ENCODE results near the gene TMEM272. TPM values are rescaled to one million over a fixed set of nuclear protein-coding genes. Genes with fewer than 3 reads are reported as not detected.

TMEM272 gene
- total and polyA plus RNA-seq, 3 experiments from 2014 or later = 0.12 to 0.69 (median 0.35) TPM

DNA sequence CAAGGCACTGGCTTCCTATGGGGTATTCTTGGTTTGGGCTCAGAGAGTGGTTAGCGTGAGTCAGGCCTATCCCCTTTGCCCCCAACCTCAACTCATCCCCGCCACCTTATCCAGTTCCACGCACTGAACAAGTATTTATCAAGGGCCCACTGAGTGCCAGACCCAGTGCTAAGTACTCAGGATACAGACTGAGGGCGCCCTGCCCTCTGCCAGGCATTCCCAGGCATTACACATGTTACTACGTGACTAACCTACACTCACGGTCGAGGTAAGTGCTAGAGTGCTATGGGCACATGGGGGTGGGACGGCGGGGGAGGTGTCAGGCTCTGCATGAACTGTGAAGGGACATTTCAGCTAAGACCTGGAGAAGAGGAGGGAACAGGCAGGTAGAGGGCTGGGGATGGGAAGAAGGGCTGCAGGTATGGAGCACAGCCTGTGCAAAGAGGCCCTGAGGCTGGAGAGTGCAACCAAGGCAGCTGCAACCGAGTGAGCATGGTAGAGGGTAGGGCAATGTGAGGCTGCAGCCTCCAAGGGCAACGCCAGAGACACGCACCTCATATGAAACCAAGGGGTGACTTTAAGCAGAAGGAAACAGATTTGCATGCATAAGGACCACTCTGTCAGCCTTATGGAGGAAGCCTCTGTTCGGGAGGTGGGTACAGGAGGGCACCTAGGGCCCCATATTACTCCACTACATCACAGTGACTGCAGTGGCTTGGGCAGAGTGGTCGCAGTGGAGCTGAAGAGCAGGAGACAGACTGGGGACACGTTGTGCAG is 63.5 kb downstream of the TMEM272 start:
- no peak overlapping the region for H3K27ac Mint-ChIP-seq
- Histone ChIP-seq H3K36me3 (ENCODE audit: insufficient read depth, low read length) (no peaks in the 10 kb centered on the region), H3K9me3 (ENCODE audit: low read length) (no peaks in the 10 kb centered on the region), H3K4me1 (ENCODE audit: insufficient read depth, low read length) (no peaks in the 10 kb centered on the region), H3K4me3 (ENCODE audit: low read length) (no peak overlapping the region), H3K27me3 (ENCODE audit: insufficient read depth, low read length, poor library complexity, severe bottlenecking) (no peaks in the 10 kb centered on the region), H3K27ac (ENCODE audit: low read depth, low read length) (no peak overlapping the region)
- H3K36me3 Mint-ChIP-seq = peaks cover 0 to 43% (median 21%) of the 10 kb centered on the region in 3 donors
- H3K4me3 Mint-ChIP-seq = no peak overlapping the region
- CTCF ChIA-PET = no interaction called here
- no peak for DNase-seq
- peaks cover 0 to 1% of the 10 kb centered on the region in 2 donors for H3K27me3 Mint-ChIP-seq
- POLR2A ChIA-PET = no interaction called here
- no peaks in the 10 kb centered on the region for H3K9me3 Mint-ChIP-seq
- peaks cover 0 to 3% (median 1%) of the 10 kb centered on the region in 3 donors for H3K4me1 Mint-ChIP-seq

DNA sequence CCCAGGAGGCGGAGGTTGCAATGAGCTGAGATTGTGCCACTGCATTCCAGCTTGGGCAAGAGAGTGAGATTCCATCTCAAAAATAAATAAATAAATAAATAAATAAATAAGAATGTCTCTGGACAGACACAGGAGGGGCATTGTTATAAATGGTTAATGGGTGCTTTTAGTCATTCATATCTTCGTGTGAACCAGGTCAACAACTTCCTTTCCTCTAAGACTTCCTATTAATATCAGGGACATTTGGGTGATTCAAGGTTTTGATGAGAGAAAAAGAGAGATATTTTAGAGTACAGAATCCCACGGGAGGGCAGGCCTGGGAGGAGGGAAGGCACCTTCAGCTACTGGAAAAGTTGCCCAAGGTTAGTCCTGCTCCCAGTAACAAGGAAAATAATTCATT is 64.9 kb downstream of the TMEM272 start:
- H3K4me3 Mint-ChIP-seq = no peak overlapping the region
- H3K4me1 Mint-ChIP-seq = peaks cover 0 to 3% (median 1%) of the 10 kb centered on the region in 3 donors
- H3K27ac ChIP-seq (ENCODE audit: low read depth, low read length) = no peak overlapping the region
- H3K27me3 ChIP-seq (ENCODE audit: insufficient read depth, low read length, poor library complexity, severe bottlenecking) = no peaks in the 10 kb centered on the region
- H3K9me3 Mint-ChIP-seq = no peaks in the 10 kb centered on the region
- no peak overlapping the region for H3K4me3 ChIP-seq (ENCODE audit: low read length)
- no peaks in the 10 kb centered on the region for H3K9me3 ChIP-seq (ENCODE audit: low read length)
- no peak for DNase-seq
- H3K27ac Mint-ChIP-seq = peak overlapping the region in 1 of 8 donors; percentile 41
- CTCF ChIA-PET = no interaction called here
- peaks cover 0 to 34% (median 14%) of the 10 kb centered on the region in 3 donors for H3K36me3 Mint-ChIP-seq
- H3K27me3 Mint-ChIP-seq = peaks cover 0 to 1% of the 10 kb centered on the region in 2 donors
- H3K36me3 ChIP-seq (ENCODE audit: insufficient read depth, low read length) = no peaks in the 10 kb centered on the region
- no peaks in the 10 kb centered on the region for H3K4me1 ChIP-seq (ENCODE audit: insufficient read depth, low read length)
- POLR2A ChIA-PET = interaction anchor here (0.7 kb wide), 1 partner anchor 19 kb away, joined by 3 read pairs; no protein-coding TSS in a partner anchor

DNA sequence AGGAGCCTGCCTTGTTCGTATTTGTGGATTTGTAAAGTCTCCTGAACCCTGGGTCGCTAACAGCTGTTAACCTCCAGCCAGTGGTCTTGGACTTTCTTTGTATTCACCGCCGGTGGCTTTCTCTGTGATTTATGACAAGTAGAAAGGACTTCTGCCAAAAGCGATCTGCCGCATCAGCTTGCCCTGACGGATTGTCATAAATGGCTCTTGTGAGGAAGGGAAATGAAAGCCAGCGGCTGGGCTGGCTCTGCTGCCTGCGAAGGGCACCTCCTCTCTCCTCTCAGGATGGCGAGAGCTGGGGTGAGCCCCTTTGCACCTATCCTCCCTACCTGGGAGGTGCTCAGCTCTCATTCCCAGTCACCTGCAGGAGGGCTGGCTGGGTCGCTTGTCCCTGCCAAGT is 66.6 kb downstream of the TMEM272 start:
- no peak for DNase-seq
- peaks cover 0 to 3% (median 1%) of the 10 kb centered on the region in 3 donors for H3K4me1 Mint-ChIP-seq
- ChIA-PET CTCF (no interaction called here), POLR2A (no interaction called here)
- Histone ChIP-seq H3K4me3 (ENCODE audit: low read length) (no peak overlapping the region), H3K4me1 (ENCODE audit: insufficient read depth, low read length) (no peaks in the 10 kb centered on the region), H3K9me3 (ENCODE audit: low read length) (no peaks in the 10 kb centered on the region), H3K36me3 (ENCODE audit: insufficient read depth, low read length) (no peaks in the 10 kb centered on the region), H3K27me3 (ENCODE audit: insufficient read depth, low read length, poor library complexity, severe bottlenecking) (no peaks in the 10 kb centered on the region), H3K27ac (ENCODE audit: low read depth, low read length) (no peak overlapping the region)
- no peaks in the 10 kb centered on the region for H3K9me3 Mint-ChIP-seq
- peak overlapping the region in 1 of 8 donors; percentile 32 for H3K27ac Mint-ChIP-seq
- H3K36me3 Mint-ChIP-seq = peaks cover 0 to 26% (median 14%) of the 10 kb centered on the region in 3 donors
- H3K27me3 Mint-ChIP-seq = peaks cover 0 to 1% of the 10 kb centered on the region in 2 donors
- H3K4me3 Mint-ChIP-seq = no peak overlapping the region

DNA sequence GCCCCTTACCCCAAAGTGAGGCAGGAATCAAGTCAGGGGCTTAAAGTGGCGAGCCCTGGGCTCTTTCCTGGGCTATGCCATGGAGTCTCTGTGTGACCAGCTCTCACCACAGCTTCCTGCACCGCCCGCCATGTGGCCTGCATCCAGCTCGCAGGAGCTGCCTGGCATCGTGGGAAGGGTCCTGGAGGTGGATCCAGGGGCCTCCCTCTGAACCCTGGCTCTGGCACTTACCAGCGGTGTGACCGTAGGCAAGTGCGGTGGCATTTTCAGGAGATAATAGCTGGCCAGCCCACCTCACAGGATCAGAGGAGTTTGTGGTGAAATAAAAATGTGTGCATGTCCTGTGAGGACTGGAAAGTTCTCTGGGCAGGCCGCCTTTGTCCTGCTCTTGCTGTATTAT is 67.1 kb downstream of the TMEM272 start:
- POLR2A ChIA-PET = no interaction called here
- H3K27ac Mint-ChIP-seq = peak overlapping the region in 2 of 8 donors; percentile 32 to 43
- H3K4me3 ChIP-seq (ENCODE audit: low read length) = no peak overlapping the region
- no peaks in the 10 kb centered on the region for H3K27me3 ChIP-seq (ENCODE audit: insufficient read depth, low read length, poor library complexity, severe bottlenecking)
- H3K9me3 Mint-ChIP-seq = no peaks in the 10 kb centered on the region
- no peaks in the 10 kb centered on the region for H3K36me3 ChIP-seq (ENCODE audit: insufficient read depth, low read length)
- H3K36me3 Mint-ChIP-seq = peaks cover 0 to 26% (median 12%) of the 10 kb centered on the region in 3 donors
- peaks cover 0 to 3% (median 1%) of the 10 kb centered on the region in 3 donors for H3K4me1 Mint-ChIP-seq
- H3K9me3 ChIP-seq (ENCODE audit: low read length) = no peaks in the 10 kb centered on the region
- CTCF ChIA-PET = no interaction called here
- no peak for DNase-seq
- H3K4me1 ChIP-seq (ENCODE audit: insufficient read depth, low read length) = no peaks in the 10 kb centered on the region
- peaks cover 0 to 1% of the 10 kb centered on the region in 2 donors for H3K27me3 Mint-ChIP-seq
- H3K4me3 Mint-ChIP-seq = no peak overlapping the region
- H3K27ac ChIP-seq (ENCODE audit: low read depth, low read length) = no peak overlapping the region

DNA sequence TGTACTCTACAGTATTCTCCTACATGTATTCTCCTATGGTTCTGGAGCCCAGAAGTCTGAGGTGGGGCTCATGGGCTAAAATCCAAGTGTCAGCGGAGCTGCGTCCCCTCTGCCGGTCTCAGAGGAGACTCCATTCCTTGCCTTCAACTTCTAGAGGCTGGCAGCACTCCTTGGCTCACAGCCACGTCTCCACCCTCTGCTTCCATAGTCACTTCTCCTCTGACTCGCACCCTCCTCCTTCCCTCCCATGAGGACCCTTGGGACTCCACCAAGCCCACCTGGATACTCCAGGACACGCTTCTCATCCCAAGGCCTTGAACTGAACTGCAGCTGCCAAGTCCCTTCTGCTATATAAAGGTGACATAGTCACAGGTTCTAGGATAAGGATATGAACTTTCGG is 68.8 kb downstream of the TMEM272 start:
- H3K27me3 ChIP-seq (ENCODE audit: insufficient read depth, low read length, poor library complexity, severe bottlenecking) = no peaks in the 10 kb centered on the region

DNA sequence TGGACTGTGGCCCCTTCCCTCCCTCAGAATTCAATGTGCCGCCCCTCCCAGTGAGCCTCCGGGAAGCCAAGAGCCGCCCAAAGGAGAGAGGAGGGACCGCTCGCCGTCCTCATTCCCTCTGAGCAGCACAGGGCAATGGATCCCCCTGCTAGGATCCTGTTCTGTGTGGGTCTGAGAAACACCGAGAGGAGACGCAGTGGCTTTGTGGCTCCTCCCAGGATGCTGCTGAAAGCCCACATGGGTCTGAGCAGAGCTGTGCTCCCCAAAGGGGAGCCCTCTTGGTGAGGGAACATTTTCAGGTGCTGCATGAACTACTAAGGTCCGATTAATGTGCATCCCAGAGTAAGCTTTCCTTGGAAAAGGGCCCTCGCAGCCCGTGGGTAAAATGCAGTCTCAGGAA is 71.5 kb downstream of the TMEM272 start:
- H3K4me1 ChIP-seq (ENCODE audit: insufficient read depth, low read length) = no peaks in the 10 kb centered on the region
- H3K4me1 Mint-ChIP-seq = no peaks in the 10 kb centered on the region
- peaks cover 3% of the 10 kb centered on the region for H3K36me3 ChIP-seq (ENCODE audit: insufficient read depth, low read length)
- ChIA-PET CTCF (no interaction called here), POLR2A (no interaction called here)
- H3K27me3 ChIP-seq (ENCODE audit: insufficient read depth, low read length, poor library complexity, severe bottlenecking) = no peaks in the 10 kb centered on the region
- no peaks in the 10 kb centered on the region for H3K9me3 Mint-ChIP-seq
- no peak overlapping the region for H3K27ac ChIP-seq (ENCODE audit: low read depth, low read length)
- no peaks in the 10 kb centered on the region for H3K9me3 ChIP-seq (ENCODE audit: low read length)
- no peaks in the 10 kb centered on the region for H3K27me3 Mint-ChIP-seq
- peak overlapping the region in 1 of 8 donors; percentile 26 for H3K27ac Mint-ChIP-seq
- no peak overlapping the region for H3K4me3 ChIP-seq (ENCODE audit: low read length)
- peaks cover 0 to 43% (median 2%) of the 10 kb centered on the region in 3 donors for H3K36me3 Mint-ChIP-seq
- DNase-seq = no peak
- H3K4me3 Mint-ChIP-seq = no peak overlapping the region

More for the DNA sequence above, 68.8 kb downstream of the TMEM272 start:
- Histone ChIP-seq H3K4me3 (ENCODE audit: low read length) (no peak overlapping the region), H3K4me1 (ENCODE audit: insufficient read depth, low read length) (no peaks in the 10 kb centered on the region), H3K9me3 (ENCODE audit: low read length) (no peaks in the 10 kb centered on the region), H3K36me3 (ENCODE audit: insufficient read depth, low read length) (peaks cover 3% of the 10 kb centered on the region), H3K27ac (ENCODE audit: low read depth, low read length) (no peak overlapping the region)
- ChIA-PET CTCF (no interaction called here), POLR2A (no interaction called here)
- Mint-ChIP-seq H3K36me3 (peaks cover 0 to 36% (median 11%) of the 10 kb centered on the region in 3 donors), H3K4me1 (peaks cover 0 to 3% (median 0%) of the 10 kb centered on the region in 3 donors), H3K27me3 (peaks cover 0 to 1% of the 10 kb centered on the region in 2 donors), H3K4me3 (no peak overlapping the region), H3K9me3 (no peaks in the 10 kb centered on the region), H3K27ac (peak overlapping the region in 1 of 8 donors; percentile 91)
- DNase-seq = no peak

DNA sequence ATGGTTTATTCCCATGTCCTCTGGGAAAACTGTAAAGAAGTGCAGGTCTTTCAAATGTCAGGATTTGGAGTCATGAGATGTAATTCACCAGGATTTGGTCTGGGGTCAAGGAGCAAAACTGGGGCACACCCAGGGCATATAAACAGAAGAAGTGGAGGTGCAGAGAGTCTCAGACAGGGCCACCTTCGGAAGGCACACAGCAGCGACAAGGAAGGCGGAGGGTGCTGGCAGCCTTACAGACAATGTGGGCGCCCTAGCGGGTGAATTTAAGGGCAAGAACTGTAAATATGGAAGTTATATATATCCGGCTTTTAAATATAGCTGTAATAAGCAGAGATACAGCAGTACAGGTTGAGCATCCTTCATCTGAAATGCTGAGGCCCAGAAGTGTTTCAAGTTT is 72.2 kb downstream of the TMEM272 start:
- no peak overlapping the region for H3K4me3 ChIP-seq (ENCODE audit: low read length)
- Mint-ChIP-seq H3K27me3 (no peaks in the 10 kb centered on the region), H3K36me3 (peaks cover 0 to 47% (median 2%) of the 10 kb centered on the region in 3 donors), H3K4me1 (no peaks in the 10 kb centered on the region), H3K4me3 (no peak overlapping the region), H3K27ac (peak overlapping the region in 2 of 8 donors; percentile 7 to 83), H3K9me3 (no peaks in the 10 kb centered on the region)
- no peaks in the 10 kb centered on the region for H3K4me1 ChIP-seq (ENCODE audit: insufficient read depth, low read length)
- CTCF ChIA-PET = interaction anchor here (1.1 kb wide), 1 partner anchor 27 kb away, joined by 3 read pairs; no protein-coding TSS in a partner anchor
- no peak overlapping the region for H3K27ac ChIP-seq (ENCODE audit: low read depth, low read length)
- no peak for DNase-seq
- H3K9me3 ChIP-seq (ENCODE audit: low read length) = no peaks in the 10 kb centered on the region
- POLR2A ChIA-PET = no interaction called here
- peaks cover 3% of the 10 kb centered on the region for H3K36me3 ChIP-seq (ENCODE audit: insufficient read depth, low read length)
- no peaks in the 10 kb centered on the region for H3K27me3 ChIP-seq (ENCODE audit: insufficient read depth, low read length, poor library complexity, severe bottlenecking)

DNA sequence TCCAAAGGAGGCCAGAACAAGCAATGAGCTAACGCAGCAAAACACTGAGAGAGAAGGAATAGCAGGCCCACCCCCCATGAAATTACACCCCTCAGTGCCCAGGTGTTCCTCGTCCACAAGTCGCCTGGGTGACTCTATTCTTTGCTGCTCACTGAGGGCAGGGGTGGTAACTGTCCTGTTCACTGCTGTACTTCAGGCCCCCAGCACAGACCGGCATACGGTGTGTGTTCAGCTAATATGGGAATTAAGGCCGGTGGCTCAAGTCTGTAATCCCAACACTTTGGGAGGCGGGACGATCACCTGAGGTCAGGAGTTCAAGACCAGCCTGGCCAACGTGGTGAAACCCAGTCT is 72.9 kb downstream of the TMEM272 start:
- ChIA-PET POLR2A (no interaction called here), CTCF (interaction anchor here (1.1 kb wide), 1 partner anchor 28 kb away, joined by 3 read pairs; no protein-coding TSS in a partner anchor)
- Histone ChIP-seq H3K27ac (ENCODE audit: low read depth, low read length) (no peak overlapping the region), H3K36me3 (ENCODE audit: insufficient read depth, low read length) (peaks cover 3% of the 10 kb centered on the region), H3K9me3 (ENCODE audit: low read length) (no peaks in the 10 kb centered on the region), H3K27me3 (ENCODE audit: insufficient read depth, low read length, poor library complexity, severe bottlenecking) (no peaks in the 10 kb centered on the region), H3K4me3 (ENCODE audit: low read length) (no peak overlapping the region), H3K4me1 (ENCODE audit: insufficient read depth, low read length) (no peaks in the 10 kb centered on the region)
- Mint-ChIP-seq H3K27me3 (no peaks in the 10 kb centered on the region), H3K36me3 (peaks cover 0 to 47% (median 2%) of the 10 kb centered on the region in 3 donors), H3K4me3 (peak overlapping the region in 1 of 7 donors; percentile 54), H3K9me3 (no peaks in the 10 kb centered on the region), H3K4me1 (no peaks in the 10 kb centered on the region), H3K27ac (peak overlapping the region in 4 of 8 donors; percentile 32 to 83 (median 68))
- DNase-seq = no peak
